Neural progenitor cell (in vitro differentiated cells): ENCODE data around the gene KRTAP5-2. TPM values are rescaled to one million over a fixed set of nuclear protein-coding genes. Genes with fewer than 3 reads are reported as not detected.

Experiments
- DNase-seq: peaks from one replicate; pipeline ENCODE4 v3.0.0-alpha.2; 2016; ENCODE audit warnings: low spot score
- H2AFZ ChIP-seq: fragments of 200-600 bp; sonication (generic); replicated peaks from 2 replicates; pipeline ENCODE4 v1.6.1; 2016; ENCODE audit warnings: antibody characterized with exemption
- H3F3A ChIP-seq: fragments of 200-600 bp; sonication (generic); 2 replicates; pipeline ENCODE4 v1.6.1; 2016; ENCODE audit warnings: antibody characterized with exemption, low read depth
- H3K27ac ChIP-seq: fragments of 200-600 bp; sonication (generic); 2 replicates; pipeline ENCODE4 v1.5.1; 2016; ENCODE audit warnings: mild to moderate bottlenecking
- H3K27me3 ChIP-seq: fragments of 200-600 bp; sonication (generic); 2 replicates; pipeline ENCODE4 v1.6.1; 2016; ENCODE audit warnings: mild to moderate bottlenecking, moderate library complexity
- H3K36me3 ChIP-seq: fragments of 200-600 bp; sonication (generic); 2 replicates; pipeline ENCODE4 v1.5.1; 2016
- H3K4me1 ChIP-seq: fragments of 200-600 bp; sonication (generic); 2 replicates; pipeline ENCODE4 v1.6.1; 2016; ENCODE audit warnings: mixed run types
- H3K4me2 ChIP-seq: fragments of 200-600 bp; sonication (generic); 2 replicates; pipeline ENCODE4 v1.6.1; 2016
- H3K4me3 ChIP-seq: fragments of 200-600 bp; sonication (generic); 2 replicates; pipeline ENCODE4 v1.5.1; 2016
- H3K79me2 ChIP-seq: fragments of 200-600 bp; sonication (generic); 2 replicates; pipeline ENCODE4 v1.6.1; 2016; ENCODE audit warnings: low read depth
- H3K9ac ChIP-seq: fragments of 200-600 bp; sonication (generic); 2 replicates; pipeline ENCODE4 v1.6.1; 2016
- H3K9me3 ChIP-seq: fragments of 200-600 bp; sonication (generic); 2 replicates; pipeline ENCODE4 v1.5.1; 2016; ENCODE audit warnings: low read depth
- H4K20me1 ChIP-seq: fragments of 200-600 bp; sonication (generic); 2 replicates; pipeline ENCODE4 v1.6.1; 2016; ENCODE audit warnings: low read depth
- H3K27ac Mint-ChIP-seq: 3 replicates; pipeline ENCODE4 v1.8.0; 2021; ENCODE audit warnings: mixed read lengths
- H3K27me3 Mint-ChIP-seq: 2 replicates; pipeline ENCODE4 v1.8.0; 2022; ENCODE audit warnings: low read depth, mild to moderate bottlenecking, inconsistent platforms, moderate library complexity, mixed read lengths; ENCODE audit not compliant: insufficient read depth
- H3K36me3 Mint-ChIP-seq: 3 replicates; pipeline ENCODE4 v1.8.0; 2021; ENCODE audit warnings: mixed read lengths
- H3K4me1 Mint-ChIP-seq: 3 replicates; pipeline ENCODE4 v1.8.0; 2021; ENCODE audit warnings: mixed read lengths
- H3K4me3 Mint-ChIP-seq: 3 replicates; pipeline ENCODE4 v1.8.0; 2021; ENCODE audit warnings: mild to moderate bottlenecking, moderate library complexity, mixed read lengths
- H3K9me3 Mint-ChIP-seq: 3 replicates; pipeline ENCODE4 v1.8.0; 2020; ENCODE audit warnings: mixed read lengths
- EZH2 ChIP-seq: fragments of 200-600 bp; sonication (generic); IDR thresholded peaks from 2 replicates; pipeline ENCODE4 v1.6.1; 2017; ENCODE audit warnings: antibody characterized with exemption, mild to moderate bottlenecking, moderate library complexity
- EZH2phosphoT487 ChIP-seq: fragments of 200-600 bp; sonication (generic); IDR thresholded peaks from 2 replicates; pipeline ENCODE4 v1.6.1; 2017; ENCODE audit warnings: antibody characterized with exemption
- total RNA-seq: library from RNA; depleted of rRNA; stranded (reverse); fragments of >200 nt; gene quantifications from 2 replicates; pipeline ENCODE4 v1.2.3, GENCODE V29; 2015; ENCODE audit warnings: low replicate concordance
- TF ChIP-seq, protein P1 (sequence below): fragments of 200-600 bp; sonication (generic); IDR thresholded peaks from 2 replicates; pipeline ENCODE4 v1.5.1; 2017; ENCODE audit warnings: antibody characterized with exemption, mild to moderate bottlenecking

KRTAP5-2 gene
- total RNA-seq, 1 donor from 2014 or later = not detected

- H3K4me2 ChIP-seq = no peak within 1 kb of the TSS
- no peaks in the 10 kb centered on the region for H3F3A ChIP-seq
- H3K4me3 ChIP-seq = no peak within 1 kb of the TSS
- H3K4me1 ChIP-seq = no peaks in the 10 kb centered on the region
- H3K36me3 ChIP-seq = no peaks in the 10 kb centered on the region
- peaks cover 6% of the 10 kb centered on the region for H3K27me3 Mint-ChIP-seq
- H3K79me2 ChIP-seq = no peaks in the 10 kb centered on the region
- peak within 1 kb of the TSS; percentile 88 for H2AFZ ChIP-seq
- H4K20me1 ChIP-seq = no peaks in the 10 kb centered on the region
- no peak within 1 kb of the TSS for H3K9ac ChIP-seq
- H3K4me1 Mint-ChIP-seq = peaks cover 10% of the 10 kb centered on the region
- H3K36me3 Mint-ChIP-seq = no peaks in the 10 kb centered on the region
- no peaks in the 10 kb centered on the region for H3K9me3 ChIP-seq
- no peak for DNase-seq
- H3K27ac Mint-ChIP-seq = no peak within 1 kb of the TSS
- TF ChIP-seq EZH2 (no peak), EZH2phosphoT487 (no peak)
- TF ChIP-seq, protein P1, sequence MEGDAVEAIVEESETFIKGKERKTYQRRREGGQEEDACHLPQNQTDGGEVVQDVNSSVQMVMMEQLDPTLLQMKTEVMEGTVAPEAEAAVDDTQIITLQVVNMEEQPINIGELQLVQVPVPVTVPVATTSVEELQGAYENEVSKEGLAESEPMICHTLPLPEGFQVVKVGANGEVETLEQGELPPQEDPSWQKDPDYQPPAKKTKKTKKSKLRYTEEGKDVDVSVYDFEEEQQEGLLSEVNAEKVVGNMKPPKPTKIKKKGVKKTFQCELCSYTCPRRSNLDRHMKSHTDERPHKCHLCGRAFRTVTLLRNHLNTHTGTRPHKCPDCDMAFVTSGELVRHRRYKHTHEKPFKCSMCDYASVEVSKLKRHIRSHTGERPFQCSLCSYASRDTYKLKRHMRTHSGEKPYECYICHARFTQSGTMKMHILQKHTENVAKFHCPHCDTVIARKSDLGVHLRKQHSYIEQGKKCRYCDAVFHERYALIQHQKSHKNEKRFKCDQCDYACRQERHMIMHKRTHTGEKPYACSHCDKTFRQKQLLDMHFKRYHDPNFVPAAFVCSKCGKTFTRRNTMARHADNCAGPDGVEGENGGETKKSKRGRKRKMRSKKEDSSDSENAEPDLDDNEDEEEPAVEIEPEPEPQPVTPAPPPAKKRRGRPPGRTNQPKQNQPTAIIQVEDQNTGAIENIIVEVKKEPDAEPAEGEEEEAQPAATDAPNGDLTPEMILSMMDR = no peak
- no peak within 1 kb of the TSS for H3K27ac ChIP-seq
- H3K27me3 ChIP-seq = peaks cover 44% of the 10 kb centered on the region
- H3K9me3 Mint-ChIP-seq = no peaks in the 10 kb centered on the region
- no peak within 1 kb of the TSS for H3K4me3 Mint-ChIP-seq
Observed at GRCh38 chr11:1629326-1630185, 31.5 kb upstream of the KRTAP5-2 start, which contains the start of gene KRTAP5-5. KRTAP5-5 (plus strand) TSS chr11:1629775; CDS start chr11:1629841, 66 bp downstream.

GRCh38 chr11:1628506-1629325 lies 30.6 kb upstream of the KRTAP5-2 start:
- Histone ChIP-seq H2AFZ (peak overlapping the region; percentile 88), H3K27ac (no peak overlapping the region), H3K9ac (no peak overlapping the region), H3K27me3 (peaks cover 44% of the 10 kb centered on the region), H3K4me2 (no peak overlapping the region), H3K79me2 (no peaks in the 10 kb centered on the region), H3K9me3 (no peaks in the 10 kb centered on the region), H3K4me1 (no peaks in the 10 kb centered on the region), H3K36me3 (no peaks in the 10 kb centered on the region), H4K20me1 (no peaks in the 10 kb centered on the region), H3K4me3 (no peak overlapping the region), H3F3A (no peaks in the 10 kb centered on the region)
- peaks cover 10% of the 10 kb centered on the region for H3K27me3 Mint-ChIP-seq
- H3K4me1 Mint-ChIP-seq = peaks cover 10% of the 10 kb centered on the region
- H3K27ac Mint-ChIP-seq = no peak overlapping the region
- no peak for TF ChIP-seq EZH2phosphoT487
- TF ChIP-seq, protein P1 = peak; percentile 96
- DNase-seq = peak; percentile 79
- no peak overlapping the region for H3K4me3 Mint-ChIP-seq
- H3K9me3 Mint-ChIP-seq = no peaks in the 10 kb centered on the region
- no peaks in the 10 kb centered on the region for H3K36me3 Mint-ChIP-seq

DNA sequence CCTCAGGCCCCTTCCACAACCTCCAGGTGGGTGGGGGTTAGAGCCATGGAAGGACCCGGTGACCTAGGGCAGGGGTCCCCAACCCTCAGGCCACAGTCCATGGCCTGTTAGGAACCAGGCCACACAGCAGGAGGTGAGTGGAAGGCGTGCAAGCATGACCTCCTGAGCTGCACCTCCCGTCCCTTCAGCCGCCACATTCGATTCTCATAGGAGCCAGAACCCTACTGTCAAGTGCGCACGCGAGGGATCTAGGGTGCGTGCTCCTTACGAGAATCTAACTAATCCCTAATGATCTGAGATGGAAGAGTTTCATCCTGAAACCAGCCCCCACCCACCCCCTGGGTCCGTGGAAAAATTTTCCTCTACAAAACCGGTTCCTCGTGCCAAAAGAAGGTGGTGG lies 27.4 kb upstream of the KRTAP5-2 start:
- no peaks in the 10 kb centered on the region for H3K9me3 Mint-ChIP-seq
- peaks cover 12% of the 10 kb centered on the region for H3K27me3 Mint-ChIP-seq

More for the DNA sequence above, 27.4 kb upstream of the KRTAP5-2 start:
- H3K4me3 ChIP-seq = no peak overlapping the region
- no peaks in the 10 kb centered on the region for H3K4me1 ChIP-seq
- H3K9me3 ChIP-seq = no peaks in the 10 kb centered on the region
- H3K4me1 Mint-ChIP-seq = peaks cover 6% of the 10 kb centered on the region
- H3K4me2 ChIP-seq = no peak overlapping the region
- no peaks in the 10 kb centered on the region for H3K36me3 ChIP-seq
- no peaks in the 10 kb centered on the region for H3K36me3 Mint-ChIP-seq
- no peak overlapping the region for H3K9ac ChIP-seq
- H3K27me3 ChIP-seq = peaks cover 25% of the 10 kb centered on the region
- H3F3A ChIP-seq = no peaks in the 10 kb centered on the region
- H2AFZ ChIP-seq = no peak overlapping the region
- H3K27ac Mint-ChIP-seq = no peak overlapping the region
- H3K4me3 Mint-ChIP-seq = no peak overlapping the region
- no peak overlapping the region for H3K27ac ChIP-seq
- DNase-seq = no peak
- TF ChIP-seq, protein P1 = no peak
- TF ChIP-seq EZH2 = no peak
- TF ChIP-seq EZH2phosphoT487 = no peak
- no peaks in the 10 kb centered on the region for H3K79me2 ChIP-seq
- H4K20me1 ChIP-seq = no peaks in the 10 kb centered on the region
